HG02970 (cell line): ENCODE data around the gene FGA.

ENCODE experiments used
- ATAC-seq: cut with Tn5 transposase; IDR thresholded peaks from one replicate; pipeline ENCODE4 v1.9.1; 2021; ENCODE audit warnings: mild to moderate bottlenecking, moderate library complexity, moderate number of reproducible peaks; ENCODE audit not compliant: unreplicated experiment, low FRiP score

The FGA gene

GRCh38 chr4:154590329-154591006, at the start of gene FGA:
FGA (minus strand) TSS chr4:154590742; CDS start chr4:154590687, 55 bp downstream.
- ATAC-seq, result no peak

- ATAC-seq, result no peak
Observed at GRCh38 chr4:154634058-154634457, 43.5 kb upstream of the FGA start.

GRCh38 chr4:154631828-154632227, 41.3 kb upstream of the FGA start:
- no peak for ATAC-seq

GRCh38 chr4:154630324-154630723, 39.8 kb upstream of the FGA start:
- no peak for ATAC-seq

GRCh38 chr4:154626793-154627484, 36.4 kb upstream of the FGA start:
- peak; percentile 97 for ATAC-seq

- no peak for ATAC-seq
Observed at GRCh38 chr4:154625971-154626370, 35.4 kb upstream of the FGA start.

GRCh38 chr4:154623995-154624394, 33.5 kb upstream of the FGA start:
- ATAC-seq, result no peak

- ATAC-seq, result no peak
Observed at GRCh38 chr4:154623436-154623835, 32.9 kb upstream of the FGA start.

- ATAC-seq, result no peak
Observed at GRCh38 chr4:154622598-154622997, 32.1 kb upstream of the FGA start.

- no peak for ATAC-seq
Observed at GRCh38 chr4:154620111-154620510, 29.6 kb upstream of the FGA start.

- ATAC-seq, result peak; percentile 63
Observed at GRCh38 chr4:154618708-154619315, 28.3 kb upstream of the FGA start.

GRCh38 chr4:154617820-154618317, 27.3 kb upstream of the FGA start:
- no peak for ATAC-seq

GRCh38 chr4:154616731-154617130, 26.2 kb upstream of the FGA start:
- peak; percentile 81 for ATAC-seq

GRCh38 chr4:154616287-154616686, 25.7 kb upstream of the FGA start:
- no peak for ATAC-seq

GRCh38 chr4:154615211-154615610, 24.7 kb upstream of the FGA start:
- no peak for ATAC-seq

- no peak for ATAC-seq
Observed at GRCh38 chr4:154614306-154614705, 23.8 kb upstream of the FGA start.

GRCh38 chr4:154612472-154613414, 22.2 kb upstream of the FGA start, which contains the start of gene FGG:
FGG (minus strand) TSS chr4:154612656; CDS start chr4:154612609, 47 bp downstream.
- ATAC-seq, result no peak

- ATAC-seq, result no peak
Observed at GRCh38 chr4:154611833-154612232, 21.3 kb upstream of the FGA start.

- ATAC-seq, result no peak
Observed at GRCh38 chr4:154610582-154610981, 20.0 kb upstream of the FGA start.

- ATAC-seq, result no peak
Observed at GRCh38 chr4:154609532-154609931, 19.0 kb upstream of the FGA start.
